Neural progenitor cell (in vitro differentiated cells): ENCODE data around the gene KPTN. TPM values are rescaled to one million over a fixed set of nuclear protein-coding genes. Genes with fewer than 3 reads are reported as not detected.

Experiments
- DNase-seq: peaks from one replicate; pipeline ENCODE4 v3.0.0-alpha.2; 2016; ENCODE audit warnings: low spot score
- H2AFZ ChIP-seq: fragments of 200-600 bp; sonication (generic); replicated peaks from 2 replicates; pipeline ENCODE4 v1.6.1; 2016; ENCODE audit warnings: antibody characterized with exemption
- H3F3A ChIP-seq: fragments of 200-600 bp; sonication (generic); 2 replicates; pipeline ENCODE4 v1.6.1; 2016; ENCODE audit warnings: antibody characterized with exemption, low read depth
- H3K27ac ChIP-seq: fragments of 200-600 bp; sonication (generic); 2 replicates; pipeline ENCODE4 v1.5.1; 2016; ENCODE audit warnings: mild to moderate bottlenecking
- H3K27me3 ChIP-seq: fragments of 200-600 bp; sonication (generic); 2 replicates; pipeline ENCODE4 v1.6.1; 2016; ENCODE audit warnings: mild to moderate bottlenecking, moderate library complexity
- H3K36me3 ChIP-seq: fragments of 200-600 bp; sonication (generic); 2 replicates; pipeline ENCODE4 v1.5.1; 2016
- H3K4me1 ChIP-seq: fragments of 200-600 bp; sonication (generic); 2 replicates; pipeline ENCODE4 v1.6.1; 2016; ENCODE audit warnings: mixed run types
- H3K4me2 ChIP-seq: fragments of 200-600 bp; sonication (generic); 2 replicates; pipeline ENCODE4 v1.6.1; 2016
- H3K4me3 ChIP-seq: fragments of 200-600 bp; sonication (generic); 2 replicates; pipeline ENCODE4 v1.5.1; 2016
- H3K79me2 ChIP-seq: fragments of 200-600 bp; sonication (generic); 2 replicates; pipeline ENCODE4 v1.6.1; 2016; ENCODE audit warnings: low read depth
- H3K9ac ChIP-seq: fragments of 200-600 bp; sonication (generic); 2 replicates; pipeline ENCODE4 v1.6.1; 2016
- H3K9me3 ChIP-seq: fragments of 200-600 bp; sonication (generic); 2 replicates; pipeline ENCODE4 v1.5.1; 2016; ENCODE audit warnings: low read depth
- H4K20me1 ChIP-seq: fragments of 200-600 bp; sonication (generic); 2 replicates; pipeline ENCODE4 v1.6.1; 2016; ENCODE audit warnings: low read depth
- H3K27ac Mint-ChIP-seq: 3 replicates; pipeline ENCODE4 v1.8.0; 2021; ENCODE audit warnings: mixed read lengths
- H3K27me3 Mint-ChIP-seq: 2 replicates; pipeline ENCODE4 v1.8.0; 2022; ENCODE audit warnings: low read depth, mild to moderate bottlenecking, inconsistent platforms, moderate library complexity, mixed read lengths; ENCODE audit not compliant: insufficient read depth
- H3K36me3 Mint-ChIP-seq: 3 replicates; pipeline ENCODE4 v1.8.0; 2021; ENCODE audit warnings: mixed read lengths
- H3K4me1 Mint-ChIP-seq: 3 replicates; pipeline ENCODE4 v1.8.0; 2021; ENCODE audit warnings: mixed read lengths
- H3K4me3 Mint-ChIP-seq: 3 replicates; pipeline ENCODE4 v1.8.0; 2021; ENCODE audit warnings: mild to moderate bottlenecking, moderate library complexity, mixed read lengths
- H3K9me3 Mint-ChIP-seq: 3 replicates; pipeline ENCODE4 v1.8.0; 2020; ENCODE audit warnings: mixed read lengths
- EZH2 ChIP-seq: fragments of 200-600 bp; sonication (generic); IDR thresholded peaks from 2 replicates; pipeline ENCODE4 v1.6.1; 2017; ENCODE audit warnings: antibody characterized with exemption, mild to moderate bottlenecking, moderate library complexity
- EZH2phosphoT487 ChIP-seq: fragments of 200-600 bp; sonication (generic); IDR thresholded peaks from 2 replicates; pipeline ENCODE4 v1.6.1; 2017; ENCODE audit warnings: antibody characterized with exemption
- total RNA-seq: library from RNA; depleted of rRNA; stranded (reverse); fragments of >200 nt; gene quantifications from 2 replicates; pipeline ENCODE4 v1.2.3, GENCODE V29; 2015; ENCODE audit warnings: low replicate concordance
- TF ChIP-seq, protein P1 (sequence below): fragments of 200-600 bp; sonication (generic); IDR thresholded peaks from 2 replicates; pipeline ENCODE4 v1.5.1; 2017; ENCODE audit warnings: antibody characterized with exemption, mild to moderate bottlenecking

Gene KPTN
- total RNA-seq, 1 donor from 2014 or later = 18.1 TPM

DNA sequence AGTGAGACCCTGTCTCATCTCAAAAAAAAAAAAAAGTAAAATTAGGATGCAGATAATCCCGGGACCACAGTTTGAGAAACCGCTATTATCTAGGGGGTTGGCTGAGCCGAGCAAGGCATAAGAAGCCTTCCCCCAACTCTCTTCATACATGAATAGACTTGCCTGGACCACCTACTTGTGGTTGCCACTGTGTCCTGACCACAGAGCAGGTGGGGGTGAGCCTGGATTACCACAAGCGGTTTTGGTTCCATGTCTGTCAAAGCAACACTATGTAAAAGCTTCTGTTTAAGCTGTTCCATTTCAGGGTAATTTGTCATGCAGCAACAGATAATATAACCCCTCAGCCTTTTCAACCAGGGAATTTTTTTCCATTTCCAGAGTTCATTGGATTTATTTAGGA, 34.1 kb upstream of the KPTN start:
- Histone ChIP-seq H2AFZ (no peak overlapping the region), H4K20me1 (peaks cover 11% of the 10 kb centered on the region), H3K27ac (no peak overlapping the region), H3K4me2 (no peak overlapping the region), H3F3A (peaks cover 9% of the 10 kb centered on the region), H3K4me1 (peaks cover 4% of the 10 kb centered on the region), H3K79me2 (peaks cover 17% of the 10 kb centered on the region), H3K27me3 (no peaks in the 10 kb centered on the region), H3K4me3 (no peak overlapping the region), H3K36me3 (no peaks in the 10 kb centered on the region), H3K9ac (no peak overlapping the region), H3K9me3 (no peaks in the 10 kb centered on the region)
- Mint-ChIP-seq H3K9me3 (no peaks in the 10 kb centered on the region), H3K27me3 (peaks cover 11% of the 10 kb centered on the region), H3K4me3 (no peak overlapping the region), H3K27ac (no peak overlapping the region), H3K36me3 (no peaks in the 10 kb centered on the region), H3K4me1 (peaks cover 29% of the 10 kb centered on the region)
- no peak for DNase-seq
- TF ChIP-seq EZH2phosphoT487 = no peak
- TF ChIP-seq EZH2 = no peak
- TF ChIP-seq, protein P1, sequence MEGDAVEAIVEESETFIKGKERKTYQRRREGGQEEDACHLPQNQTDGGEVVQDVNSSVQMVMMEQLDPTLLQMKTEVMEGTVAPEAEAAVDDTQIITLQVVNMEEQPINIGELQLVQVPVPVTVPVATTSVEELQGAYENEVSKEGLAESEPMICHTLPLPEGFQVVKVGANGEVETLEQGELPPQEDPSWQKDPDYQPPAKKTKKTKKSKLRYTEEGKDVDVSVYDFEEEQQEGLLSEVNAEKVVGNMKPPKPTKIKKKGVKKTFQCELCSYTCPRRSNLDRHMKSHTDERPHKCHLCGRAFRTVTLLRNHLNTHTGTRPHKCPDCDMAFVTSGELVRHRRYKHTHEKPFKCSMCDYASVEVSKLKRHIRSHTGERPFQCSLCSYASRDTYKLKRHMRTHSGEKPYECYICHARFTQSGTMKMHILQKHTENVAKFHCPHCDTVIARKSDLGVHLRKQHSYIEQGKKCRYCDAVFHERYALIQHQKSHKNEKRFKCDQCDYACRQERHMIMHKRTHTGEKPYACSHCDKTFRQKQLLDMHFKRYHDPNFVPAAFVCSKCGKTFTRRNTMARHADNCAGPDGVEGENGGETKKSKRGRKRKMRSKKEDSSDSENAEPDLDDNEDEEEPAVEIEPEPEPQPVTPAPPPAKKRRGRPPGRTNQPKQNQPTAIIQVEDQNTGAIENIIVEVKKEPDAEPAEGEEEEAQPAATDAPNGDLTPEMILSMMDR = no peak

GRCh38 chr19:47514869-47515588, 31.0 kb upstream of the KPTN start, which contains the start of gene NAPA:
Gene NAPA (minus strand): TSS chr19:47515063. CDS start chr19:47514940, 123 bp downstream.
- H3K4me3 ChIP-seq = peak within 1 kb of the TSS; percentile 95
- peaks cover 22% of the 10 kb centered on the region for H4K20me1 ChIP-seq
- no peaks in the 10 kb centered on the region for H3K36me3 ChIP-seq
- peak within 1 kb of the TSS; percentile 88 for H2AFZ ChIP-seq
- no peaks in the 10 kb centered on the region for H3K27me3 ChIP-seq
- peak within 1 kb of the TSS; percentile 99 for H3K4me2 ChIP-seq
- peak; percentile 100 for DNase-seq
- H3K27me3 Mint-ChIP-seq = peaks cover 12% of the 10 kb centered on the region
- H3K4me1 Mint-ChIP-seq = peaks cover 30% of the 10 kb centered on the region
- peak within 1 kb of the TSS; percentile 96 for H3K27ac Mint-ChIP-seq
- H3K4me3 Mint-ChIP-seq = peak within 1 kb of the TSS; percentile 97
- H3K36me3 Mint-ChIP-seq = no peaks in the 10 kb centered on the region
- H3K4me1 ChIP-seq = peaks cover 4% of the 10 kb centered on the region
- no peak for TF ChIP-seq EZH2
- no peaks in the 10 kb centered on the region for H3K9me3 Mint-ChIP-seq
- H3F3A ChIP-seq = peaks cover 9% of the 10 kb centered on the region
- peak within 1 kb of the TSS; percentile 91 for H3K9ac ChIP-seq
- peaks cover 43% of the 10 kb centered on the region for H3K79me2 ChIP-seq
- H3K9me3 ChIP-seq = no peaks in the 10 kb centered on the region
- H3K27ac ChIP-seq = no peak within 1 kb of the TSS

- Mint-ChIP-seq H3K9me3 (no peaks in the 10 kb centered on the region), H3K4me1 (peaks cover 32% of the 10 kb centered on the region), H3K27me3 (peaks cover 6% of the 10 kb centered on the region), H3K4me3 (peak overlapping the region; percentile 97), H3K27ac (peak overlapping the region; percentile 96), H3K36me3 (no peaks in the 10 kb centered on the region)
- Histone ChIP-seq H3K4me3 (peak overlapping the region; percentile 95), H3K9me3 (no peaks in the 10 kb centered on the region), H3K36me3 (no peaks in the 10 kb centered on the region), H4K20me1 (peaks cover 26% of the 10 kb centered on the region), H3K79me2 (peaks cover 50% of the 10 kb centered on the region), H3K4me1 (peaks cover 4% of the 10 kb centered on the region), H3K27ac (no peak overlapping the region), H3F3A (peaks cover 9% of the 10 kb centered on the region), H2AFZ (no peak overlapping the region), H3K9ac (peak overlapping the region; percentile 91), H3K4me2 (peak overlapping the region; percentile 99), H3K27me3 (no peaks in the 10 kb centered on the region)
- no peak for TF ChIP-seq EZH2phosphoT487
- peak; percentile 35 for DNase-seq
Observed at GRCh38 chr19:47514151-47514868, 30.3 kb upstream of the KPTN start.

GRCh38 chr19:47512948-47513319, 28.9 kb upstream of the KPTN start:
- Histone ChIP-seq H3K79me2 (peaks cover 64% of the 10 kb centered on the region), H3K4me1 (peaks cover 11% of the 10 kb centered on the region), H3K27me3 (no peaks in the 10 kb centered on the region), H3K27ac (no peak overlapping the region), H3K4me2 (no peak overlapping the region), H3K36me3 (no peaks in the 10 kb centered on the region), H4K20me1 (peaks cover 36% of the 10 kb centered on the region), H3K9ac (peak overlapping the region; percentile 29), H3K9me3 (no peaks in the 10 kb centered on the region), H3F3A (peaks cover 15% of the 10 kb centered on the region), H3K4me3 (no peak overlapping the region), H2AFZ (no peak overlapping the region)
- Mint-ChIP-seq H3K27ac (peak overlapping the region; percentile 8), H3K9me3 (no peaks in the 10 kb centered on the region), H3K27me3 (peaks cover 4% of the 10 kb centered on the region), H3K36me3 (no peaks in the 10 kb centered on the region), H3K4me3 (peak overlapping the region; percentile 97), H3K4me1 (peaks cover 35% of the 10 kb centered on the region)
- no peak for DNase-seq
- no peak for TF ChIP-seq EZH2
- TF ChIP-seq, protein P1 = no peak
- TF ChIP-seq EZH2phosphoT487 = no peak
